Stimulated activated CD8-positive, alpha-beta memory T cell treated with anti-CD3 and anti-CD28 coated beads, Interleukin-4, amount 100 ng/mL, for 4 hours (primary cell): ENCODE results near the gene LRRC8D.
"Not testable (repeated sequence)": the region's sequence is repeated elsewhere in the genome, so short reads cannot be mapped to it uniquely, and the experiment has no call there.

ENCODE experiments used
- DNase-seq, 2 donors: peaks; one replicate each; pipeline ENCODE4 v3.0.0-alpha.2; 2020; ENCODE audit warnings: low read depth in 2 of 2, low spot score in 1 of 2

LRRC8D gene

DNA sequence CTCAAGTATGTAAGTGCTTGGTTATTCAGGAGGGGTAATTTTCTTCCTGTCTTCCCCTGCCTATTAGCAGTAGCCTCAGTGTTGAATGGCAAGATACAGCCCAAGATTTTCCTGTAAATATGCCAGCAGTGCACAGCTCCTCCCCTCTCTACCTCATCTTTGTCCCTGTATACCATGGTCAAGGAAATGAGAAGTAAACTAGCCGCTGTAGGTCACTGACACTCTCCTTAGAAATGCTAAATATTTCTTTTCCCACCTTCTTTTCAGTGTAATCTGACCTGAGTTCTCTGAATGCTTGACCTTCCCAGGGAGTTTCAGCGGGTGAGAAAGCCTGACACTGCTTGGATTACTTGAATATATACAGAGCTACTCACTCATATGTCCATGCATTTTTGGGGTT, 89.9 kb downstream of the LRRC8D start:
- DNase-seq = no peak

DNA sequence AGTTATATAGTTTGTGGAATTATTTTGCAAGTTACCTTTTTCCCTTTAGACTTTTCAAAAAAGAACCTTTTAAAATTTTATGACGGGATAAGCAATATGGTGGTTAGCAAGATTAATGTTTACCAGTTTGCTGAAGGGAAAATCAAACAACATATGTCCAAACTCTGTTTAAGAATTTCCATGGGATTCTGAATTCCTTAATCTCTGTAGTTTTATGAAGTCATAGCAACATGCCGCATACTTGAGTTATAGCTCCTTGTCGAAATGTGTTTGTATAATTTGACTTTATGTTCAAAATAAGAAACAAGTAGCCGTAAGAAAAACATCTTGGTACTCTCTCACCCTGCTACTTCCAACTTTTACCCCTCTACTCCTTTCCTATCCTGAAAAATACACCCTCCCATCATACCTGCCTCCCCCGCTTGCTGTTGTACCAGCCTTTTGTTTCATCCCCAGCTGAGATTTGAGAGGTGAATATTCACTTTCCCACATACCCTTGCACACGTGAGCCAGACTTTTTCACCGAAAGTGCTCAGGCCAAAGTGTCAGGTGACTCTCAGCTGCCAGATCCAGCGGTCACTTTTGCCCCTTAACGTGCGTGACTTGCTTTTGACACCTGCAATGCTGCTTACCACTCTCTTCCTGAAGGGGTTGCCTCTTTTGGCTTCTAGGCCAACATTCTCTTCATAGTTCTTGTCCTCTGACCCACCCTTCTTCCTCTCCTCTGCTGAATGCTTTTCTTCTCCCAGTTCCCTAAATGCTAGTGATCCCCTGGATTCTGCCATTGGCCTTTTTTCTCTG, 90.6 kb downstream of the LRRC8D start:
- DNase-seq = no peak

DNA sequence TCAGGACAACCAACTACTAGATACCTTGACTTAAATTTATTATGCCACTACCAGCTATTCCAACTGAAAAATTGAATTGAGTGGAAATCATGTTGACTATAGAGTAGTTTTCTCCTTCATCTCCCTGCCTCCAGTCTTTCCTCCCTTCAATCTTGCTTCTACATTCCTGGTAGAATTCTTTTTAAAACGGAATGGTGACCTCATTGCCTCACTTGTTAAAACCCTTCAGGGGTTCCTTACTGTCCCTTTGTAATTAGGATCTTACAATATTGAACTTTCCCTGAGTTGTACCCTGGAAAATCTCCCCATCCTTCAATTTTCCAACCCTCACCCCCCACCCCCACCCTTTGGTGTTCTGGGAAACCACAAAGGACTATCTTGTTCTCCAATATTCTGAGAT, 91.2 kb downstream of the LRRC8D start:
- DNase-seq = no peak

DNA sequence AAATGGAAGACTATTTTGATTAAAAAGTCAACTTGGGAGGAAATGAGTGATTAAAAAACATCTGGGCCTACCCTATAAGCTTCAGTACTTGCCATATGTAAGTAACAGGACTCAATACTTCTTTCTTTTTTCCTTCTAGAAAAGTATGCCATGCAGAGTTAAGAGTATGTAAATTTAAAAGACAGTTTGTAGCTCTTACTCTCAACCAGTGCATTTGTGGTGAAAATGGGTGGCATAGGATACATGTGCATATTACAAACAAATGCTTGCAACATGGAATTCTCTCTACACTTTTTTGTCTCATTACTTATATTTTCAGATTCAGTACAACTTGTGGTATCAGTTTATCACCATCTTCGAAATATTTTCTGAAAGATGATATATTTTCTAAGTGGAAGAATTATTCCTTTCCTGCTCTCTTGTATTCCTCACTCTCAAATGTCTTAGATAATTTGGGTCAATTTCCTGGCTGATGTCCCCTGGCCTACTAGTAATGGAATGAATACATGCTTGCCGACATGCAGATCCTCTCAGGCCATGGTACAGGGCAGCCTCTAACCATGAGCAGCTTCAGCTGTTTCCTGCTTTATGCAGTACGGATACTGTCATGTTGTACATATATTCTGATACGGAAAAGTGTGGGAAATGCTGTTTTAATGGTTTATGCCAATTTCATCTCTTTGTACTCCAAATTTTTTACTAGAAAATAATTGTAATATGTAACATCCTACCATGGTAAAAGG, 92.7 kb downstream of the LRRC8D start:
- DNase-seq = no peak

DNA sequence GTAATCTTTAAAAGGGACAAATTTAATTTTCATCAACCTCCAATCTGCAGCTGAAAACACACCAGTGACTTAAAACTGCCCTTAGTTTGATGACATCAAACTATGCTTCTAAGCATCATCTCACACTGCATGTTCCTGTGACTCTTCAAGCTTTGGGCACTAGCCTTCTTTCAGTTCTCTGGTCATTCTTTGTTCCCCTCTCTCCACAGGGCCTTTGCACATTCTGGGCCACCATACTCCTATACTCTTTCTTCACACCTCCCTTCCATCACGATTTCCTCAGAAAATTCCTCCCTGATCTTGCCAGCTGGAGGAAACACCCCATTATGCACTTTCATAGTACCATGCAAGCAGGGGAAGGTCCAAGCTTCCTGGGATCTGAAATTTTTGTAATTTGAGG, 96.5 kb downstream of the LRRC8D start:
- DNase-seq = no peak

DNA sequence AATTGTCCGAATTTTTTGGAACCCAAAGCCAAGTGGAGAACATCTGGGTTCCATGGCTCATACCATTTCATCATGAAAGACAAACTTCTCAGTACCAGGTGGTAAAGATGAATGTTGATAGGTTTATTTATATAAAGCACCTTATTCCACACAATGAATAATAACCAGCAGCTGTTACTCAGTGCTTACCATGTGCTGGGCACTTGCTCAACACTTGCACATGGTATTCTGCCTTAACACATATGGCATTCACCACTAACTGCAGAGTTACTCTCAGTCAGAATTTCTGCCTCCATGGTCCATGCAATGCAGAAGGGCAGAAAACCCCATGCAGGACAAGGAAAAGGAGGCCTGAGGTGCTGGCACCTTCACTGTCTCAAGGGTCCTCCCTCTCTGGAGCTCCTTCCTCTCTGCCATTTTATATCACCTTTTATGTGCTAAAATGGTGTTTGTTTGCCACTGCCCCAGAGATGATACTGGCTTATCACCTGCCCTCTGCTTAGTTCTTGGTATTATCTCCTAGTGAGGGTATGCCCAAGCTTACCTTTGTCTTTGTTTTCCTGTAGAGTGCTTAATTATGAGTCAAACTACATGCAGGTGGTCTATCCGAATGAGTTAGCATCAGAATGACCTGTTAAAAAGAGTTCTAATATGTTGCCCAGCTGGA, 97.4 kb downstream of the LRRC8D start:
- no peak for DNase-seq

DNA sequence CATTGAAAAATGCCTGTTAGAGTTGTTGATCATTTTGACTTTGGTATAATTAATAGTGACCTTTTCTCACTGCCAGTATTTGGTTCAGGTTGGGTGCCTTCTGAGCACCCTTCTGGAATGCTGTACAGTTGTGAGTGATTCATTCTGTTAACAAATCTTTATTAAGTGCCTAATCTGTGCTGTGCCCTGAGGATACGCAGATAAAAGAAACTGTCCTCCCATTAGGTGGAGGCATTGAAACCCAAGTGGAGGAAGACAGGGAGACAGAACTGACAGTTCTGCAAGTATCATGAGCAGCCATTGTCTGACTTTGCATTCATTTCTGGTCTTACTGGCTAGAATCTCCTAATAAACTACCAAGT, 97.9 kb downstream of the LRRC8D start:
- DNase-seq = no peak

DNA sequence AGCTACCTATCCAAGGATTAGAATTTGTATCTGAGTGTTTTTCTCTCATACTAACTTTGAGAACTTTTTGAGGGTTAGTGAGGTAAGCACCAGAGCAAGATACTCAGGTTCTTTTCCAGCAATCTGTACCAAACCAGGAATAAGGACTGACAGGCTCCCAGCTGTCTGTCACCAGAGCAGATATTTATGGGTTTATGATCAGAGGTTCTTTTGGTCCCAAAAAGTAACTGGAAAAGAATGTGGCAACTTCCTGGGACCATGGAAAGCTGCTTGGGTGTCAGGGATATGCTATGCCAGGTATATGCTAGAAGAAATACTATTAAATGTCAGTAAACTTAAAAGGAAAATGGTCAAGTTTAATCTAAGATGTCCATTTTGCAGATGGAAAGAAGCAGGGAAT, 98.3 kb downstream of the LRRC8D start:
- no peak for DNase-seq

DNA sequence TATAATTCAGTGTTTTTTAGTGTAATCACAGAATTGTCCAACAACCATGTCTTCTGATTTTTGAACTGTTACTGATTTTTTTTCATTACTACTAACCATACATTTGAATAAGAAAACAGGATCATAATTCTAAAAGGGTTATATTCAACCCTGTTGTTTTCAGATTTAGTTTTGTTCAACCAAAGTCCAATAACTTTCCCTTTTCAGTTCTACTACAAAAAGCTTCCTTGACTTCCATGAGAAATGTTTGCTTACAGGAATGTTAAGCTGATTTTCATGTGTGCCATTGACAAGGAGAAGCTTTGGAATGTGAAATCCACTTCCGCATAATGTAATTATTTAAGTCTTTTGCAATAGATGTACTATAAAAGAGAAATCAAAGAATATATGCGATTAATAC, 102.1 kb downstream of the LRRC8D start:
- DNase-seq = no peak

DNA sequence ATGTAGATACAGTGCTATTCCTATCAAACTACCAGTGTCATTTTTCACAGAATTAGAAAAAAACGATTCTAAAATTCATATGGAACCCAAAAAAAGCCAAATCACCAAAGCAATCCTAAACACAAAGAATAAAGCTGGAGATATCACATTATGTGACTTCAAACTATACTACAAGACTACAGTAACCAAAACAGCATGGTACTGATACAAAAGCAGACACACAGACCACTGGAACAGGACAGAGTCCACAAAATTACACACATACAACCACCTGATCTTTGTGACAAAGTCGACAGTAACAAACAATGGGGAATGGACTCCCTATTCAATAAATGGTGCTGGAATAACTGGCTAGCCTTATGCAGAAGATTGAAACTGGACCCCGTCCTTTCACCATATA, 102.7 kb downstream of the LRRC8D start:
- no peak for DNase-seq

DNA sequence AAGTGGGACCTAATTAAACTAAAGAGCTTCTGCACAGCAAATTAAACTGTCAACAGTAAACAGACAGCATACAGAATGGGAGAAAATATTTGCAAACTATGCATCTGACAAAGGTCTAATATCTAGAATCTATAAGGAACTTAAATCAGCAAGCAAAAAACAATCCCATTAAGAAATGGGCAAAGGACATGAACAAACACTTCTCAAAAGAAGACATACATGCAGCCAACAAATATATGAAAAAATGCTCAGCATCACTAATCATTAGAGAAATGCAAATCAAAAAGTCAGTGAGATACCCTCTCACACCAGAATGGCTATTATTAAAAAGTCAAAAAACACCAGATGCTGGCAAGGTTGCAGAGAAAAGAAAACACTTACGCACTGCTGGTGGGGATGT, 103.2 kb downstream of the LRRC8D start:
- not testable (repeated sequence) for DNase-seq

DNA sequence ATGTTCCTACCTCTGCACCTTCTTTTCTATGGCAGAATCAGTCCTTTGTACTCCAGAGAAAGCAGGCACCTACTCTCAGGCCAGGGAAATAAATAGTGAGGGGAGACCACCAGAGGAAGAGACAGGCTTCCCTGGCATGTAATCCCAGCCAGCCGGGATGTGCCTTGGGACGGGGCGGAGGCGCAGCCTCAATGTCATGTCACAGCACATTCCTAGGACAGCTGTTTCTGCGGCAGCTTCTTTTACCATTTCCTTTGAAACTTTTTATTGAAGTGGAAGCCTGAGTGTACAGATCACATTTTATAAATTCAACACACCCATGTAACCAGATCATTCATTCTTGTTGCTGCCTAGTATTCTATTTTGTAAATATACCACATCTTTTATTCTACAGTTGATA, 106.2 kb downstream of the LRRC8D start:
- no peak for DNase-seq

DNA sequence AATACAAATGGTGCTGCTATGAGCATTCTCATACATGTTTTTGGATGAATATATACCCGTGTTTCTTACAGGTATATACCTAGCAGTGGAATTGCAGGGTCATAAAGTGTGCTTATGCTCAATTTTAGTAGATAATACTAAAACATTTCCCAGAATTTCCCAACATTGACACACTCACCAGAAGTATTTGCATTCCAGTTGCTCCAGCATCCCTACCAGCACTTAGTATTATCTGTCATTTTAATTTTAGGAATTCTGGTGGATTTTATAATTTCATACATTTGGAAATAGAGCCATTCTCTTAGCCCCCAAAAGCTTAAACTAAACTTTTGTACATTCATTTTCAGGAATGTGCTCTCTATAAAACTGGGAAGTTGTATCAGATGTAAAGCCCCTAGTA, 106.6 kb downstream of the LRRC8D start:
- DNase-seq = no peak

DNA sequence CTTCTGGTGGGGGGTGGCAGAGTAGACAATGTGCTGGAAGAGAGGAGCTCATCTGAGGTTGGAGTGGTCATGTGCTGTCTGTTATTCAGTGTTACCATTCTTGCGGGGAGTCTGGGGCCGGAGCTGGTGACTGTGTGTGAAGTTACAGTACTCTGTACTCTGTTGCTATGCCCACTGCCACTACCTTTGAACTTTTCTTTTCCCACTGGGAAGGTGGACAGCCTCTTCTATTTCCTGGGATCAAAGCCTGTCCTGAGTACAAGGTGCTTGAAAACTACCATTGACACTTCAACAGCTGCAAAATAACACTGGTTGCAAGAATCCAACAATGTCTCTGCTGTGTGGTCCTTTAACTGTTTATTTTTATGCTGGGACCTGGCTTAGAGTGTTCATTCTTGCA, 107.7 kb downstream of the LRRC8D start:
- no peak for DNase-seq

DNA sequence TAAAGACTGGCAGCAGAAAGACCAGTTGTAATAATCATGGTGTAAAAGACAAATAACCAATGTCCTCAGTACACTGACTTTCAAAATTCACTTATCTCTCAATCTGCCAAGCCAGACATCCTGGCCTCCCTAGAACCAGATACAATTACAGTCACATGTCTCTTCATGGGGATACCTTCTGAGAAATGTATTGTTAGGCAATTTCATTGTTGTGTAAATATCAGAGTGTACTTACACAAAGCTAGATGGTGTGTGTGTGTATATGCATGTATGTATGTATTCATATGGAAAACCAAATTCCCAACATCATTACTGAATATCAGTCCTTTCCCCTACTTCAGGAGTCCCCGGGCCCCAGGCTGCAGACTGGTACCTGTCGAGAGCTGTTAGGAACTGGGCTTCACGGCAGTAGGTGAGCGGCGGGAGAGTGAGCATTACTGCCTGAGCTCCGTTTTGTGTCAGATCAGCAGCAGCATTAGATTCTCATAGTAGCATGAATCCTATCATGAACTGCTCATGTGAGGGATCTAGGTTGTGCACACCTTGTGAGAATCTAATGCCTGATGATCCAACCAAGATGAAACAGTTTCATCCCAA, 108.7 kb downstream of the LRRC8D start:
- no peak for DNase-seq

DNA sequence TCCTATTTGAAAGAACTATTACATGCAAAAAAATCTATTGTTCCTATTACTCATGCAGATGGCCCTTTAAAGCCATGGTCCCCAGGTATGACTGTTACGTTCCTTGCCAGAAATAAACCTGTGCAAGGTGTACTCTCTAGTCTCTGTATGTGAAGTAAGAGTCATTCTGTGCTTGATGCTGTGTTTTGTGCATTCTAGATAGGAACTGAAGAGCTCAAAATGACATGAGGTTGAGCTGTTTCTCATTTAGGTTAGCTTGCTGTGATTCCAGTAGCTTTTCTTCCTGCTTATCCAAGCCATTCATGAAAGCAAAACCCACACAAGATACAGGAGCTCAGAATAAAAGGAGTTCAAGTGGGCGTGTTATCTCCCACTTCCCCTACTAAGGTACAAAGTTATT, 109.7 kb downstream of the LRRC8D start:
- no peak for DNase-seq

DNA sequence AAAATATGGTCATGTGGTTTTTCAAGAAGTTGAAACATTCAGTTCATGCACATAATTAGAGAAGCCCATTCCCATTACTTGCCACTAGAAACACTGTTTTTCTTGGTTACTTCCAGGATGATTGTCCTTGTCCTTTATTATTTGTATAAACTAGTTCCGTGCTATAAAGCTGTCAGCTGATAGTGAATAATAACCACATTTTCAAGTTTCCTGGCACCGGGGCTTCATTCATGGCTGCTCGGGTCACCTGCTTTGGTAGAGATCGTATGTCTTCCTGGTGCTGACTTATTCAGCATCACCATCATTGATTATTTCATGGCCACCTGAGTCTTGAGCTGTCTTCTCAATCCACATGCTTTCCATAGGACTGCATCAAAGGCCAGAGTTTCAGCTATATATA, 111.1 kb downstream of the LRRC8D start:
- DNase-seq = no peak

DNA sequence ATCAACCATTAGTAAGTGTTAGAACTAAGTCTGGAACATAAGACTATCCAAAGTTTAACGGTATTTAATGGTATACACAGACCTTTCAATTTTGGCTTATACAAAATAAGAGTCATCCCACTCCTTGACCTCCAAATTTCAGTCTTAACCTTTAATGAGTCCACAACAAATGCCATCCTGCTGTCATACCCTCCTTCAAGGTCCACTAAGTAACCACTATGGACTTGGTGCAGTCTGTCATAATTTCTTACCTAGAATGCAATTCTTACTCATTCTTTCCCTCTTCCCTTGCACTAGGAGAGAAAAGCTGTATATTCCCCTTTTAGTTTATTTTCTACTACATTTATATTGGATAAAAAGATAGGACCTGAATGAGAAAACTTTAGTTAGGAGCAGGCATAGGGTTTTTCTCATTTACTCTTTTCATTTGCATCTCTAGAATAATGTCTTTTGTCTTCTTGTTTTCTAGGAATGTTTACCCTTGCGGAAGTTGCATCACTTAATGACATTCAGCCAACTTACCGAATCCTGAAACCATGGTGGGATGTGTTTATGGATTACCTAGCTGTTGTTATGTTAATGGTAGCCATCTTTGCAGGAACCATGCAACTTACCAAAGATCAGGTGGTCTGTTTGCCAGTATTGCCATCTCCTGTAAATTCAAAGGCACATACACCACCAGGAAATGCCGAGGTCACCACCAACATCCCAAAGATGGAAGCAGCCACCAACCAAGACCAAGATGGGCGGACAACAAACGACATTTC, 111.9 kb downstream of the LRRC8D start:
- DNase-seq = no peak

DNA sequence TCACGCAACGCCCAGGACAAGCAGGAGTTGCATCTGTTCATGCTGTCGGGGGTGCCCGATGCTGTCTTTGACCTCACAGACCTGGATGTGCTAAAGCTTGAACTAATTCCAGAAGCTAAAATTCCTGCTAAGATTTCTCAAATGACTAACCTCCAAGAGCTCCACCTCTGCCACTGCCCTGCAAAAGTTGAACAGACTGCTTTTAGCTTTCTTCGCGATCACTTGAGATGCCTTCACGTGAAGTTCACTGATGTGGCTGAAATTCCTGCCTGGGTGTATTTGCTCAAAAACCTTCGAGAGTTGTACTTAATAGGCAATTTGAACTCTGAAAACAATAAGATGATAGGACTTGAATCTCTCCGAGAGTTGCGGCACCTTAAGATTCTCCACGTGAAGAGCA, 113.6 kb downstream of the LRRC8D start:
- no peak for DNase-seq

DNA sequence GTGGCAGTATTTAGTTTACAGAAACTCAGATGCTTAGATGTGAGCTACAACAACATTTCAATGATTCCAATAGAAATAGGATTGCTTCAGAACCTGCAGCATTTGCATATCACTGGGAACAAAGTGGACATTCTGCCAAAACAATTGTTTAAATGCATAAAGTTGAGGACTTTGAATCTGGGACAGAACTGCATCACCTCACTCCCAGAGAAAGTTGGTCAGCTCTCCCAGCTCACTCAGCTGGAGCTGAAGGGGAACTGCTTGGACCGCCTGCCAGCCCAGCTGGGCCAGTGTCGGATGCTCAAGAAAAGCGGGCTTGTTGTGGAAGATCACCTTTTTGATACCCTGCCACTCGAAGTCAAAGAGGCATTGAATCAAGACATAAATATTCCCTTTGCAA, 114.4 kb downstream of the LRRC8D start:
- DNase-seq = no peak

DNA sequence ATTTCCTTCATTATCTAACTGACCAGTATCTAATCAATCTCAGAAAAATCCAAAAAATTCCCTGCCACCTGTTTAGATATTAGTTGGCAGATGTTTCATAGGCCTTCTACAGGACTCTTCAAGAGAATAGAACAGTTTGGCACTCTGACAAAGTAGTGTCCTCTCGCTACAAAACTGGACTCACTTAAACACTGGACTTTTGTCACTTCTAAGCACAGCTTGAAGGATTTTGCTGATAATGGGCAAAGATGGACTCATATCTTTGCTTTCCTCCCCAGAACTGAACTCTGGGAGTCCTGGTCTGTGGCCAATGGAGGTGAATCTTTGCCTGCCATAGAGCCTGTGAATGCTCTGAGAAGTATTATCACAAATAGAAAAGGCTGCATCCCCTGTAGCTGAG, 115.9 kb downstream of the LRRC8D start:
- no peak for DNase-seq
